GM21529 (cell line): Measurements from ENCODE around the gene PLXNB2.
"Not testable (repeated sequence)": the region's sequence is repeated elsewhere in the genome, so short reads cannot be mapped to it uniquely, and the experiment has no call there.

Source experiments
- ATAC-seq: cut with Tn5 transposase; IDR thresholded peaks from one replicate; pipeline ENCODE4 v1.9.1; 2021; ENCODE audit not compliant: unreplicated experiment

PLXNB2 gene

GRCh38 chr22:50281384-50281760 is 26.1 kb downstream of the PLXNB2 start:
- no peak for ATAC-seq

GRCh38 chr22:50280708-50281383 is 26.6 kb downstream of the PLXNB2 start:
- no peak for ATAC-seq

- ATAC-seq, result no peak
Observed at GRCh38 chr22:50280022-50280707, 27.3 kb downstream of the PLXNB2 start.

GRCh38 chr22:50278956-50279619 is 28.4 kb downstream of the PLXNB2 start:
- ATAC-seq, result no peak

GRCh38 chr22:50278461-50278860 is 29.0 kb downstream of the PLXNB2 start:
- ATAC-seq, result no peak

GRCh38 chr22:50277761-50278160 is 29.7 kb downstream of the PLXNB2 start:
- ATAC-seq, result no peak

GRCh38 chr22:50276143-50276542 is 31.3 kb downstream of the PLXNB2 start:
- peak; percentile 65 for ATAC-seq

GRCh38 chr22:50275181-50276055 is 32.0 kb downstream of the PLXNB2 start:
- no peak for ATAC-seq

GRCh38 chr22:50274771-50275170 is 32.7 kb downstream of the PLXNB2 start:
- no peak for ATAC-seq

GRCh38 chr22:50274311-50274710 is 33.1 kb downstream of the PLXNB2 start:
- no peak for ATAC-seq

GRCh38 chr22:50273781-50274180 is 33.7 kb downstream of the PLXNB2 start:
- not testable (repeated sequence) for ATAC-seq

- not testable (repeated sequence) for ATAC-seq
Observed at GRCh38 chr22:50273352-50273751, 34.1 kb downstream of the PLXNB2 start.

GRCh38 chr22:50272044-50272802 is 35.2 kb downstream of the PLXNB2 start:
- ATAC-seq, result no peak

GRCh38 chr22:50271519-50271970 is 35.9 kb downstream of the PLXNB2 start:
- no peak for ATAC-seq

GRCh38 chr22:50270666-50271394 is 36.6 kb downstream of the PLXNB2 start:
- ATAC-seq, result no peak

GRCh38 chr22:50269970-50270665 is 37.3 kb downstream of the PLXNB2 start, which contains the start of gene MAPK11:
Gene MAPK11 (minus strand): TSS chr22:50270380. CDS start chr22:50270292, 88 bp downstream.
- ATAC-seq, result no peak

GRCh38 chr22:50269573-50269969 is 37.9 kb downstream of the PLXNB2 start:
- no peak for ATAC-seq

- no peak for ATAC-seq
Observed at GRCh38 chr22:50268655-50269113, 38.8 kb downstream of the PLXNB2 start.
